AG08396 (cell line): Measurements from ENCODE around the gene RETREG1.
"Not testable (repeated sequence)": the region's sequence is repeated elsewhere in the genome, so short reads cannot be mapped to it uniquely, and the experiment has no call there.

ENCODE experiments used
- DNase-seq: peaks from one replicate; pipeline ENCODE4 v3.0.0; 2012; ENCODE audit warnings: low spot score, mixed read lengths

Gene RETREG1

DNA sequence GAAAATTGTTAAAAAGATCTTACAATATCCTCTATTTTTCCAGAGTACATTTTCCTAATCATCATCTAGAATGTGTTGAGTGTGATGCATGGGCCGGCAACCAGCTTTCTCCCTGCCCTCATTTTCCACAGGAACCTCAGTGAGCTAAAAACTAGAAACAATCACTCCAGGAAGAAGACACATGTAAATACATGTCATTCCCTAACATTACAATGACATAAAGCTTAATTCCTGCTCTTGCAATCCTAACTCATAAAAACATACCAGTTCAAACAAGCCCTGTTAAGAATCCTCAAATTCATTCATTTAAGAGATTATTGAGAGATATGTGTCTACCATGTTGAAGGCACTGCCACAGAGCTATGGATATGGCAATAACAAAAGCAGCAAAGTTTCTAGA lies 132.7 kb downstream of the RETREG1 start:
- DNase-seq, result no peak

DNA sequence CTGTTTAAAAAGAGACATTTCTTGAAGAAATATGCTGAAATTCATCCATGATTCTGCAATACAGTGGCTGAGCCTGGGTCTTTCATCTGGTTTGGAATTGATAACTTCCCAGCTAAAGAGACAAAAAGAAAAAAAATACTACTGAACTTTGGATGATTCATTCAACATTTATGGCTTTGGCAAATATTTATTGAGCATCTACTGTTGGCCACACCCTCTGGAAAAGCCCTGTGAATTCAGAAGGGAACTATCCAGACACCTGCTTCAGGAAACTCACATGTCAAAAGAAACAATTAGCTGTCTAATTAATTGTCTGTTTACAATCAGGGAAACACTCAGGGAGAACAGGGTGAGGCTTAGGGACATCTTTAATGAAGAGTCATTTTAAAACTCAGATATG lies 133.4 kb downstream of the RETREG1 start:
- no peak for DNase-seq

DNA sequence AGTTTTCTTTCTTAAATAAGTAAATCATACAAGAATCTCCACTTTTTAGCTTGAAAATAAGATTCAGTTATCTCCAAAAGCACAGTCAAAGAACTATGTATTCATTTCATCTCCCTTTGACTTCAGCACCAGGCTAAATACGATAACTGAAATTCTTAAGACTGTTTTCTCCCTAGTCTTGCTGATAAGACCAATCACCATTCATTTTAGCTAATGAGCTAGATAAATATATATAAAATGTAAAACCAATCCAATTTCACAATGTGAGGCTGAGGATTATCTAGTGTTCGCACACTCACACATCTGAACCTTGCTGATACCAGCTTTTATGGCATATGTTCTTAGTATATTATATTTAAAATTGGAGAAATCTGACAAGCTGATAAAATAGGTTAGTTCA lies 133.9 kb downstream of the RETREG1 start:
- DNase-seq, result no peak

DNA sequence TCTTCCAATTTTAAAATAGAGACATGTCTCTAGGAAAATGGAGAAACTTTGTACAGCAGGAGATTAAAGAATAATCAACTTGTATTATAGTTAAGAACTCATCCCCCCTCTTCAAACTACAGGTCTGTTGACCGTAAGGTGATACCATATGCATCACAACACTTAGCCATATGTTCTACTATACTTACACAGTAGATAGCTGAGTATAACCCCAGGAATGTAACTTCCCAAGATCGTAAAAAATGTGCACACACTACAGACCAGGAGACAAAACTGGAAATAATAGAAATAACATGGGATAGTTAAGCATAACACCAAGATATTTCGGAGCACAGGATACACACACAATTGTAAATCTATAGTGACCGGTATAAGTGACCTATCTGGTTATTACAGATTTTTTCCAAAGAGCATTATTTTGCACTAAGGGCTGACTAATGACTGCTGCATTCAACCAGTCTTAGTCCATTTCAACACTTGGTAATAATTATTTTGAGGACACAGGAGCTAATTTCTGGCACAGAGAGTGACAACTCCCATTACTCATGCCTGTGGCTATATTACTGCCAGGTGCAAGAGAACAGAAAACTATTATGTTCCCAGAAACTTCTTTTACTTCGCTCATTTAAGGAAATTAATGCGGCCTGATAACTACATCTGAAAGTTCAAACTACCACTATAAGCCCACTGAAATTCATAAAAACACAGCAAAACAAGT lies 135.8 kb downstream of the RETREG1 start:
- no peak for DNase-seq

GRCh38 chr5:16480144-16480543 lies 136.7 kb downstream of the RETREG1 start:
- DNase-seq, result no peak

DNA sequence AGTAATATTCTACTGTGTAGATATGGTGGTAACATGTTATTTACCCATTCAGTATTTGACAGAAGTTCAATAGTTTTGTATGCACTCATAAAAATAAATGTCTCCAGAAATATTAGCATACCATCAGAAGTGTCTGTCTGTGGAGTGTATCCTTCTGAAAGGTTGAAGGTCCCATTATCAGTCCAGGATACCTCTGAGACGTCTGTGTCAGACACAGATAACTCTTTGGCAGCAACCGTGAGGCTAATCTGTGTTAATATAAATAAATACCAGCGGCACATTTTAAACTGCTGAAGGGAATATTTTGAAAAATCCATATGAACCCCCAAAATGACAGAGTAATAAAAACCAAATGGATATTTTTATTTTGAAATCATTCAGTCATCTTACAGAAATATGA lies 139.3 kb downstream of the RETREG1 start:
- no peak for DNase-seq

- not testable (repeated sequence) for DNase-seq
Observed at GRCh38 chr5:16476417-16476816, 140.4 kb downstream of the RETREG1 start.

DNA sequence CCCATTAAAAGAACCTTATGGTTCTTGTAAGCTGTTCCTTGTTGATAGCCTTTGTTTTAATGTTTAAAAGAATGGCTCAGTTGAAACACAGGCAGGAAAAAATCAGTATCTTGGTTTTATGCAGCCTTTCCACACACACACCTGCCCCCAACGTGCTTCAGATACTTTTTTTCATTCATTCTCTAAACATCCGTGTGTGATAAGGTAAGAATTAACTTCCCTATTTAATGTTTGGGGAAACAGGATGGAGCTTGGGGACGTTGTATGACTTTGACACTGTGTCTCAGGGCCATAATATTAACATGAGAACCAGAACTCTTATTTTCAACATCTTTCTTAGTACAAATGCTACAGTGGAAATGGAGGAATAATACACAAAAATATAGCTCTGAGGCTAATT lies 145.4 kb downstream of the RETREG1 start:
- no peak for DNase-seq

- DNase-seq, result peak; percentile 55
Observed at GRCh38 chr5:16467363-16468219, 149.2 kb downstream of the RETREG1 start.

GRCh38 chr5:16465544-16466432 lies 151.0 kb downstream of the RETREG1 start, which contains the start of gene ZNF622:
TSS of gene ZNF622 (minus strand) at chr5:16465800. CDS start at chr5:16465665, 135 bp downstream.
- DNase-seq, result peak; percentile 80

GRCh38 chr5:16464664-16465543 lies 151.9 kb downstream of the RETREG1 start:
- DNase-seq, result no peak

GRCh38 chr5:16464231-16464630 lies 152.6 kb downstream of the RETREG1 start:
- DNase-seq, result no peak

- DNase-seq, result peak; percentile 63
Observed at GRCh38 chr5:16461782-16462181, 155.0 kb downstream of the RETREG1 start.

GRCh38 chr5:16461026-16461425 lies 155.8 kb downstream of the RETREG1 start:
- no peak for DNase-seq

DNA sequence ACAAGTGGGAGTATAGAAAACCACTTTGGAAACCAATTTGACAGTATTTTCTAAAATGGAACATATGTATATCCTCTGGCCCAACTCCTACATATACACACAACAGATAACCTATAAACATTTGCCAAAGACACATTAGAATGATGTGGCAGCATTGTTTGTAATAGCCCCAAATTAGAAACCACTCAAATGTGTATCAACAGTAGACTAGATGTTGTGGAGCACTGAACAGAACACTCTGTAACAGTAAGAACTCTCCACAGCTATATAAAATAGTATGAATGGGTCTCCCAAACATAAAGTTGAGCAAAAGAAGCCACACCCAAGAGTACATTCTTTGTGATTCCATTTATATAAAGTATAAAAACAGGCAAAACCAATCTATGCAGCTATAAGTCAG lies 157.3 kb downstream of the RETREG1 start:
- no peak for DNase-seq

GRCh38 chr5:16457853-16458252 lies 158.9 kb downstream of the RETREG1 start:
- DNase-seq, result no peak

DNA sequence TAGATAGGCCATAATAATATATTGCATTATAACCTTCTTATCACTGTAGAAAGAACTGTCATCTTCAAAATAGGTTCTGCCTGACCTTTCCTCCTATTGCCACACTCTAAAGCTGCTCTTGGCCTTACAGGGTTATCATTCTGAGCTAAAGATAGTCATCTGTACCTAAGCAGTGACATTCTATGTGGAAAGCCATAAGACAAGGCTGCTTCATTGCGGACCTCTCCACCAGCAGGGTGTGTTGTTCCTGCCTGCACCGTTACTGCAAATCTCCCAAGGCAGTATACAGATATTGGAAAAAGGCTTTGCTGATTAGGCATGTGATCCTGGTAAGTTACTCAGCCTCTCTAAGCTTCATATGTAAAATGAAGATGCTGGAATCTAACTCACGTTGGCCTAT lies 159.3 kb downstream of the RETREG1 start:
- no peak for DNase-seq

DNA sequence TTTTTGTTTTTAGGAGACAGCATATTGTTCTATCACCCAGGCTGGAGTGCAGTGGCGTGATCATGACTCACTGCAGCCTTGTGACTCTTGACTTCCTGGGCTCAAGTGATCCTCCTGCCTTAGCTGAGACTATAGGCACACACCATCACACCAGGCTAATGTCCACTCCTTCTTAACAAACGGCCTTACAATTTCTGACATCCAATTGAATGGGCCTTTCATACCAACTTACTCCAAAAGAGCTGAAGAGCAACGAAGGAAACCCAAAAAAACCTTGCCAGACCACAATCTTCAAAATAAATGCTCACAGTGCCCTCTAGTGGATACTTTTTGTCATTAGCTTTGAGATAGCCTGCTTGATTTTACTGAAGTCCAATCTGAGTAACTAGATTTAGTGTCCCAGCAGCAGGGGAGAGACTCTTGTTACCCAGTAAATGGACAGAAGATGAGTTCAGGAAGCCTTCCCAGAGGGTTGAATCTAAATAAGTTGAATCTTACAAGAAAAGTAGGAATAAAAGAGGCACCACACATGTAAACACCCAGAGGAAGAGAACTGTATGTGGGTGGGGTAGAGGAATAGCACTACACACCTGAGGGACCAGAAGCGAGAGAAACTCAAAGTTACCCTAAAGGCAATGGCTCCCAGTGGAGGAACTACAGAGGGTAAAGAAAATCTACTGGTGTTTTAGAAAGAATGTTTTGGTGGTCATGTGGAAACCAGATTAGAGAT lies 160.5 kb downstream of the RETREG1 start:
- peak; percentile 41 for DNase-seq

- no peak for DNase-seq
Observed at GRCh38 chr5:16455668-16456067, 161.1 kb downstream of the RETREG1 start.

DNA sequence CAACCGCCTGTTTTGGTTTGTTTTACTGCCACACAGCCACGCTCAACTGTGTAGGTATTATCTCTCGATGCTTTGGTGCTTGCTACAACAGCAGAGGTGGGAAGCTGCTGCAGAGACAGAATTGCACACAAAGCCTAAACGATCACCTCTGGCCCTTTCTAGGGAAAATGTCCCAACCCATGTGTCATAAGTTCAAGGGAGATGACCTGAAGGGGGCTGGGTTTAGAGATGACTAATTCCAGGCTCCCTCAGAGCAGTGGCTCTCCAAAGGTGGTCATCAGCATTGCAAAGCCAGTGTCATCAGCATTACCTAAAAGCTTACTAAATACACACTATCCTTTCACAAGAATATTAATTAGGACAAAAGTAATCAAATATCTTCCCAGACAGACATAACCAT lies 162.1 kb downstream of the RETREG1 start:
- DNase-seq, result no peak

DNA sequence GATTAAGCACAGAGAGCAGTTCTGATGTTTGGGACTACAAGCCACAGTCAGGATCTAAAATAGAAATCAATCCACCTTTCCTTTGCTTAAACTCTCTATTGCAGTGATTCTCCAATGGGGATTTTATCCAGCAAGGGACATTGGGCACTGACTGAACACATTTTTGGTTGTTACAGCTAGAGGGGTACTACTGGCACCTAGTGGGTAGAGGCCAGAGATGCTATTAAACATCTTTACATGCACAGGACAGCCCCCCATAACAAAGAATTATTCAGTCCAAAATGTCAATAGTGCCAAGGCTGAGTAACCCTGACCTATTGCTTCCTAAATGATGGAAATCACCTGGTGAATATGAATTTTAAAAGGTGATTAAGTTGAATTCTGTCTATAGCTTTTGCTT lies 163.2 kb downstream of the RETREG1 start:
- DNase-seq, result no peak
